ENCODE measurements around the gene TMEM232. TPM values are rescaled to one million over a fixed set of nuclear protein-coding genes. Genes with fewer than 3 reads are reported as not detected.

TMEM232 gene
- total and polyA plus RNA-seq, 2 experiments from 2014 or later: 1.3 to 1.9 TPM

DNA sequence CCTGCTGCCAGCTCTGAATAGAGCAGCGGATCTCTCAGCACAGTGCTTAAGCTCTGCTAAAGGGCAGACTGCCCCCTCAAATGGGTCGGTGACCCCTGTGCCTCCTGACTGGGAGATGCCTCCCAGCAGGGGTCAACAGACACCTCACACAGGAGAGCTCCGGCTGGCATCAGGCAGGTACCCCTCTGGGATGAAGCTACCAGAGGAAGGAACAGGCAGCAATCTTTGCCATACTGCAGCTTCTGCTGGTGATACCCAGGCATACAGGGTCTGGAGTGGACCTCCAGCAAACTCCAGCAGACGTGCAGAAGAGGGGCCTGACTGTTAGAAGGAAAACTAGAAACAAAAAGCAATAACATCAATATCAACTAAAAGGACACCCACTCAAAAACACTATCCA lies 131.6 kb downstream of the TMEM232 start:
- no peak overlapping the region for H3K4me3 Mint-ChIP-seq
- Histone ChIP-seq H3K27me3 (ENCODE audit: insufficient read depth) (no peaks in the 10 kb centered on the region), H3K9me2 (ENCODE audit: insufficient read depth) (no peaks in the 10 kb centered on the region), H3K4me2 (no peak overlapping the region), H3K4me1 (ENCODE audit: insufficient read depth) (no peaks in the 10 kb centered on the region), H3K27ac (ENCODE audit: low read depth) (no peak overlapping the region), H2AFZ (no peak overlapping the region), H3F3A (replicated peaks; ENCODE audit: low read depth) (no peaks in the 10 kb centered on the region), H3K36me3 (ENCODE audit: insufficient read depth) (no peaks in the 10 kb centered on the region), H3K4me3 (no peak overlapping the region), H3K79me2 (replicated peaks; ENCODE audit: insufficient read depth) (no peaks in the 10 kb centered on the region), H4K20me1 (replicated peaks; ENCODE audit: insufficient read depth) (no peaks in the 10 kb centered on the region)
- H3K27ac Mint-ChIP-seq: no peak overlapping the region
- no peaks in the 10 kb centered on the region for H3K27me3 Mint-ChIP-seq (ENCODE audit: insufficient read depth, low read depth, poor library complexity)
- peaks cover 15% of the 10 kb centered on the region; the same call in 1 of the 3 replicates for H3K9me3 Mint-ChIP-seq
- ATAC-seq (no peak), DNase-seq (ENCODE audit: low spot score) (no peak)
- H3K4me1 Mint-ChIP-seq: no peaks in the 10 kb centered on the region; the same call in 2 of the 3 replicates
- no peak for TF ChIP-seq JUNB (IDR thresholded peaks at IDR 0.05; ENCODE audit: unreplicated experiment)
- TF ChIP-seq ZNF331 (CRISPR knock-in tag; IDR thresholded peaks at IDR 0.05; ENCODE audit: low read depth): no peak
- TF ChIP-seq ZNF114 (CRISPR knock-in tag; IDR thresholded peaks at IDR 0.05): no peak
- TF ChIP-seq, protein P1, sequence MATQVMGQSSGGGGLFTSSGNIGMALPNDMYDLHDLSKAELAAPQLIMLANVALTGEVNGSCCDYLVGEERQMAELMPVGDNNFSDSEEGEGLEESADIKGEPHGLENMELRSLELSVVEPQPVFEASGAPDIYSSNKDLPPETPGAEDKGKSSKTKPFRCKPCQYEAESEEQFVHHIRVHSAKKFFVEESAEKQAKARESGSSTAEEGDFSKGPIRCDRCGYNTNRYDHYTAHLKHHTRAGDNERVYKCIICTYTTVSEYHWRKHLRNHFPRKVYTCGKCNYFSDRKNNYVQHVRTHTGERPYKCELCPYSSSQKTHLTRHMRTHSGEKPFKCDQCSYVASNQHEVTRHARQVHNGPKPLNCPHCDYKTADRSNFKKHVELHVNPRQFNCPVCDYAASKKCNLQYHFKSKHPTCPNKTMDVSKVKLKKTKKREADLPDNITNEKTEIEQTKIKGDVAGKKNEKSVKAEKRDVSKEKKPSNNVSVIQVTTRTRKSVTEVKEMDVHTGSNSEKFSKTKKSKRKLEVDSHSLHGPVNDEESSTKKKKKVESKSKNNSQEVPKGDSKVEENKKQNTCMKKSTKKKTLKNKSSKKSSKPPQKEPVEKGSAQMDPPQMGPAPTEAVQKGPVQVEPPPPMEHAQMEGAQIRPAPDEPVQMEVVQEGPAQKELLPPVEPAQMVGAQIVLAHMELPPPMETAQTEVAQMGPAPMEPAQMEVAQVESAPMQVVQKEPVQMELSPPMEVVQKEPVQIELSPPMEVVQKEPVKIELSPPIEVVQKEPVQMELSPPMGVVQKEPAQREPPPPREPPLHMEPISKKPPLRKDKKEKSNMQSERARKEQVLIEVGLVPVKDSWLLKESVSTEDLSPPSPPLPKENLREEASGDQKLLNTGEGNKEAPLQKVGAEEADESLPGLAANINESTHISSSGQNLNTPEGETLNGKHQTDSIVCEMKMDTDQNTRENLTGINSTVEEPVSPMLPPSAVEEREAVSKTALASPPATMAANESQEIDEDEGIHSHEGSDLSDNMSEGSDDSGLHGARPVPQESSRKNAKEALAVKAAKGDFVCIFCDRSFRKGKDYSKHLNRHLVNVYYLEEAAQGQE (IDR thresholded peaks at IDR 0.05; ENCODE audit: unreplicated experiment): no peak
- no peak for TF ChIP-seq CREB1 (CRISPR knock-in tag; IDR thresholded peaks at IDR 0.05; ENCODE audit: low read depth)
- no peak for TF ChIP-seq POLR2AphosphoS5 (IDR thresholded peaks at IDR 0.05; ENCODE audit: low read depth)
- TF ChIP-seq, protein P2, sequence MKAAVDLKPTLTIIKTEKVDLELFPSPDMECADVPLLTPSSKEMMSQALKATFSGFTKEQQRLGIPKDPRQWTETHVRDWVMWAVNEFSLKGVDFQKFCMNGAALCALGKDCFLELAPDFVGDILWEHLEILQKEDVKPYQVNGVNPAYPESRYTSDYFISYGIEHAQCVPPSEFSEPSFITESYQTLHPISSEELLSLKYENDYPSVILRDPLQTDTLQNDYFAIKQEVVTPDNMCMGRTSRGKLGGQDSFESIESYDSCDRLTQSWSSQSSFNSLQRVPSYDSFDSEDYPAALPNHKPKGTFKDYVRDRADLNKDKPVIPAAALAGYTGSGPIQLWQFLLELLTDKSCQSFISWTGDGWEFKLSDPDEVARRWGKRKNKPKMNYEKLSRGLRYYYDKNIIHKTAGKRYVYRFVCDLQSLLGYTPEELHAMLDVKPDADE (IDR thresholded peaks at IDR 0.05): no peak
- TF ChIP-seq STAT1 (IDR thresholded peaks at IDR 0.05; ENCODE audit: unreplicated experiment): no peak
- TF ChIP-seq, protein P3, sequence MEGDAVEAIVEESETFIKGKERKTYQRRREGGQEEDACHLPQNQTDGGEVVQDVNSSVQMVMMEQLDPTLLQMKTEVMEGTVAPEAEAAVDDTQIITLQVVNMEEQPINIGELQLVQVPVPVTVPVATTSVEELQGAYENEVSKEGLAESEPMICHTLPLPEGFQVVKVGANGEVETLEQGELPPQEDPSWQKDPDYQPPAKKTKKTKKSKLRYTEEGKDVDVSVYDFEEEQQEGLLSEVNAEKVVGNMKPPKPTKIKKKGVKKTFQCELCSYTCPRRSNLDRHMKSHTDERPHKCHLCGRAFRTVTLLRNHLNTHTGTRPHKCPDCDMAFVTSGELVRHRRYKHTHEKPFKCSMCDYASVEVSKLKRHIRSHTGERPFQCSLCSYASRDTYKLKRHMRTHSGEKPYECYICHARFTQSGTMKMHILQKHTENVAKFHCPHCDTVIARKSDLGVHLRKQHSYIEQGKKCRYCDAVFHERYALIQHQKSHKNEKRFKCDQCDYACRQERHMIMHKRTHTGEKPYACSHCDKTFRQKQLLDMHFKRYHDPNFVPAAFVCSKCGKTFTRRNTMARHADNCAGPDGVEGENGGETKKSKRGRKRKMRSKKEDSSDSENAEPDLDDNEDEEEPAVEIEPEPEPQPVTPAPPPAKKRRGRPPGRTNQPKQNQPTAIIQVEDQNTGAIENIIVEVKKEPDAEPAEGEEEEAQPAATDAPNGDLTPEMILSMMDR (conservative IDR thresholded peaks at IDR 0.05; ENCODE audit: low read depth in 2 of 2): no peak
- TF ChIP-seq EZH2 (IDR thresholded peaks at IDR 0.05; ENCODE audit: low read depth, unreplicated experiment): no peak
- TF ChIP-seq EZH2phosphoT487 (IDR thresholded peaks at IDR 0.05; ENCODE audit: unreplicated experiment): no peak
- TF ChIP-seq NANOG (IDR thresholded peaks at IDR 0.05; ENCODE audit: borderline replicate concordance): no peak
- TF ChIP-seq, protein P4, sequence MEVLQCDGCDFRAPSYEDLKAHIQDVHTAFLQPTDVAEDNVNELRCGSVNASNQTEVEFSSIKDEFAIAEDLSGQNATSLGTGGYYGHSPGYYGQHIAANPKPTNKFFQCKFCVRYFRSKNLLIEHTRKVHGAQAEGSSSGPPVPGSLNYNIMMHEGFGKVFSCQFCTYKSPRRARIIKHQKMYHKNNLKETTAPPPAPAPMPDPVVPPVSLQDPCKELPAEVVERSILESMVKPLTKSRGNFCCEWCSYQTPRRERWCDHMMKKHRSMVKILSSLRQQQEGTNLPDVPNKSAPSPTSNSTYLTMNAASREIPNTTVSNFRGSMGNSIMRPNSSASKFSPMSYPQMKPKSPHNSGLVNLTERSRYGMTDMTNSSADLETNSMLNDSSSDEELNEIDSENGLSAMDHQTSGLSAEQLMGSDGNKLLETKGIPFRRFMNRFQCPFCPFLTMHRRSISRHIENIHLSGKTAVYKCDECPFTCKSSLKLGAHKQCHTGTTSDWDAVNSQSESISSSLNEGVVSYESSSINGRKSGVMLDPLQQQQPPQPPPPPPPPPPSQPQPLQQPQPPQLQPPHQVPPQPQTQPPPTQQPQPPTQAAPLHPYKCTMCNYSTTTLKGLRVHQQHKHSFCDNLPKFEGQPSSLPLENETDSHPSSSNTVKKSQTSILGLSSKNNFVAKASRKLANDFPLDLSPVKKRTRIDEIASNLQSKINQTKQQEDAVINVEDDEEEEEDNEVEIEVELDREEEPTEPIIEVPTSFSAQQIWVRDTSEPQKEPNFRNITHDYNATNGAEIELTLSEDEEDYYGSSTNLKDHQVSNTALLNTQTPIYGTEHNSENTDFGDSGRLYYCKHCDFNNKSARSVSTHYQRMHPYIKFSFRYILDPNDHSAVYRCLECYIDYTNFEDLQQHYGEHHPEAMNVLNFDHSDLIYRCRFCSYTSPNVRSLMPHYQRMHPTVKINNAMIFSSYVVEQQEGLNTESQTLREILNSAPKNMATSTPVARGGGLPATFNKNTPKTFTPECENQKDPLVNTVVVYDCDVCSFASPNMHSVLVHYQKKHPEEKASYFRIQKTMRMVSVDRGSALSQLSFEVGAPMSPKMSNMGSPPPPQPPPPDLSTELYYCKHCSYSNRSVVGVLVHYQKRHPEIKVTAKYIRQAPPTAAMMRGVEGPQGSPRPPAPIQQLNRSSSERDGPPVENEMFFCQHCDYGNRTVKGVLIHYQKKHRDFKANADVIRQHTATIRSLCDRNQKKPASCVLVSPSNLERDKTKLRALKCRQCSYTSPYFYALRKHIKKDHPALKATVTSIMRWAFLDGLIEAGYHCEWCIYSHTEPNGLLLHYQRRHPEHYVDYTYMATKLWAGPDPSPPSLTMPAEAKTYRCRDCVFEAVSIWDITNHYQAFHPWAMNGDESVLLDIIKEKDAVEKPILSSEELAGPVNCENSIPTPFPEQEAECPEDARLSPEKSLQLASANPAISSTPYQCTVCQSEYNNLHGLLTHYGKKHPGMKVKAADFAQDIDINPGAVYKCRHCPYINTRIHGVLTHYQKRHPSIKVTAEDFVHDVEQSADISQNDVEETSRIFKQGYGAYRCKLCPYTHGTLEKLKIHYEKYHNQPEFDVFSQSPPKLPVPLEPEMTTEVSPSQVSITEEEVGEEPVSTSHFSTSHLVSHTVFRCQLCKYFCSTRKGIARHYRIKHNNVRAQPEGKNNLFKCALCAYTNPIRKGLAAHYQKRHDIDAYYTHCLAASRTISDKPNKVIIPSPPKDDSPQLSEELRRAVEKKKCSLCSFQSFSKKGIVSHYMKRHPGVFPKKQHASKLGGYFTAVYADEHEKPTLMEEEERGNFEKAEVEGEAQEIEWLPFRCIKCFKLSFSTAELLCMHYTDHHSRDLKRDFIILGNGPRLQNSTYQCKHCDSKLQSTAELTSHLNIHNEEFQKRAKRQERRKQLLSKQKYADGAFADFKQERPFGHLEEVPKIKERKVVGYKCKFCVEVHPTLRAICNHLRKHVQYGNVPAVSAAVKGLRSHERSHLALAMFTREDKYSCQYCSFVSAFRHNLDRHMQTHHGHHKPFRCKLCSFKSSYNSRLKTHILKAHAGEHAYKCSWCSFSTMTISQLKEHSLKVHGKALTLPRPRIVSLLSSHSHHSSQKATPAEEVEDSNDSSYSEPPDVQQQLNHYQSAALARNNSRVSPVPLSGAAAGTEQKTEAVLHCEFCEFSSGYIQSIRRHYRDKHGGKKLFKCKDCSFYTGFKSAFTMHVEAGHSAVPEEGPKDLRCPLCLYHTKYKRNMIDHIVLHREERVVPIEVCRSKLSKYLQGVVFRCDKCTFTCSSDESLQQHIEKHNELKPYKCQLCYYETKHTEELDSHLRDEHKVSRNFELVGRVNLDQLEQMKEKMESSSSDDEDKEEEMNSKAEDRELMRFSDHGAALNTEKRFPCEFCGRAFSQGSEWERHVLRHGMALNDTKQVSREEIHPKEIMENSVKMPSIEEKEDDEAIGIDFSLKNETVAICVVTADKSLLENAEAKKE (CRISPR knock-in tag; IDR thresholded peaks at IDR 0.05): no peak
- H3K36me3 Mint-ChIP-seq (ENCODE audit: low read depth): 0 out of 3 replicates have a peak, but pooled peaks cover 2% of the 10 kb centered on the region
